ENCODE data around the gene POPDC2. TPM values are rescaled to one million over a fixed set of nuclear protein-coding genes. Genes with fewer than 3 reads are reported as not detected.

POPDC2 gene
- total and polyA plus RNA-seq, 10 of the 15 experiments (the other 5 are each of a cell fraction or from before 2014, with no cell fraction given) = 1.8 to 12.7 (median 3.5) TPM

DNA sequence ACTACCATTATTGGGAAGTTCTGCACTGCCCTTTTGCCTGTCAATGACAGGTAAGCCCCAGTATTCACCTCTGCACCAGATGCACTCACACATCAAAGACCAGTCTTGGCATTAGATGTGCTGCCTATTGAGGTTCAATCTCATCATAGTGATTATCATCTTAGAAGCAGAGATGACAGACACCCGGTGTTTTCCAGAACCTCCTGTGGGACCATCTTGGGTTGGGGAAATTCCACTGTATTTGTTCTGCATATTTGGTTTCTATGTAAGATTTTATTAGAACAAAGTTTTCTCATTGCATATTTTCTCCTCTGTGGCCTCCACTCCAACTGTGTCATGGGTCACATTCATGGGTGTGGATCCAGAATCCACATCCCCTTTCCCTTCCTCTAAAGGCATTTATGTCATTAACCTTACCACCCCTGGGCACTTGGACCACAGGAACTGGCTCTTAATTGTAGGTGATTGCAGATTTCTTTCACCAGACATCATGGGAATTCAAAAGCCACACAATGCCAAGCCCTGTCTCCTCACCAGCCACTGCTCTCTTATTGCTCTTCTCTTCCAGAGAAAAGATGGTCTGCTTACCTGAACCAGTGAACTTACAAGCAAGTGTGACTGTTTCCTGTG lies 31.5 kb downstream of the POPDC2 start:
- ChIA-PET POLR2A (interaction anchor here (1.0 to 6.1 kb wide), 6 partner anchors 8 to 78 kb away, joined by 3 to 103 read pairs (median 7); partner anchors contain the start of genes COX17 and PLA1A), CTCF (interaction anchor here (0.7 to 3.5 kb wide), 11 partner anchors 8 to 74 kb away, joined by 3 to 42 read pairs (median 13); partner anchors contain the start of gene CD80), SMC1A (ENCODE audit: uncharacterized antibody, unreplicated experiment) (interaction anchor here (0.7 to 9.4 kb wide), 15 partner anchors 8 to 131 kb away, joined by 3 to 128 read pairs (median 5); partner anchors contain the start of genes COX17 and TIMMDC1), RAD21 (ENCODE audit: unreplicated experiment) (interaction anchor here (0.6 to 7.8 kb wide), 11 partner anchors 9 to 165 kb away, joined by 3 to 103 read pairs (median 5); partner anchors contain the start of genes CD80 and COX17)
- peak; percentile 71 for ATAC-seq
- peak overlapping the region; percentile 24; the same call in 1 of the 2 replicates for H3K4me3 ChIP-seq
- H2AFZ ChIP-seq (ENCODE audit: control insufficient read depth, low read depth, low read length) = peak overlapping the region; percentile 71; the same call in 1 of the 2 replicates
- DNase-seq (ENCODE audit: low read depth, low spot score) = peak; percentile 64
- H3K79me2 ChIP-seq (ENCODE audit: control insufficient read depth, insufficient read depth, low read length) = no peaks in the 10 kb centered on the region
- peak overlapping the region; percentile 41 for H3K9ac ChIP-seq (ENCODE audit: control insufficient read depth, insufficient read depth, low read length)
- peaks cover 49% of the 10 kb centered on the region for H3K4me1 ChIP-seq (ENCODE audit: control insufficient read depth, insufficient read depth, low read length)
- H4K20me1 ChIP-seq (ENCODE audit: control insufficient read depth, insufficient read depth) = no peaks in the 10 kb centered on the region
- in situ Hi-C loops (cut with MboI) = no loop called here
- no peak for FAIRE-seq
- no peaks in the 10 kb centered on the region; a peak in 1 of 4 replicates for H3K36me3 ChIP-seq (ENCODE audit: control insufficient read depth in 2 of 2, insufficient read depth in 2 of 2, low read length in 1 of 2)
- H3K27me3 ChIP-seq (replicated peaks in 1 of 2; ENCODE audit: control insufficient read depth in 2 of 2, insufficient read depth in 2 of 2, low read length in 1 of 2) = no peaks in the 10 kb centered on the region
- H3K4me2 ChIP-seq (ENCODE audit: control insufficient read depth, insufficient read depth) = peak overlapping the region; percentile 60
- H3K9me3 ChIP-seq (replicated peaks; ENCODE audit: control insufficient read depth, insufficient read depth, low read length) = peaks cover 2% of the 10 kb centered on the region; the same call in 1 of the 3 replicates
- intact Hi-C loops (cut with micrococcal nuclease; ENCODE audit: unreplicated experiment) = loop anchor here (1.0 to 2.0 kb wide), 3 partner anchors 31 to 67 kb away; partner anchors contain the start of gene COX17
- peak overlapping the region; percentile 84 for H3K27ac ChIP-seq (ENCODE audit: control insufficient read depth, insufficient read depth)
- BruUV-seq (replicated peaks) = TSS peak; percentile 86
- WGBS (ENCODE audit: insufficient coverage, insufficient replicate concordance, low lambda C conversion rate, missing lambda C conversion rate) = 0% methylated on average over 1 of the region's 1 CpG
- no peak for TF ChIP-seq NRF1 (conservative IDR thresholded peaks at IDR 0.05; ENCODE audit: low read depth, low read length)
- TF ChIP-seq CBX5 (IDR thresholded peaks at IDR 0.05; ENCODE audit: low read depth) = no peak
- no peak for TF ChIP-seq STAT3 (IDR thresholded peaks at IDR 0.05; ENCODE audit: low read depth, low read length)
- TF ChIP-seq ATF7 (IDR thresholded peaks at IDR 0.05; ENCODE audit: low read depth) = no peak; the same call in 1 of the 2 replicates
- no peak for TF ChIP-seq RCOR1 (conservative IDR thresholded peaks at IDR 0.05; ENCODE audit: low read depth, low read length)
- TF ChIP-seq SUPT20H (IDR thresholded peaks at IDR 0.05; ENCODE audit: borderline replicate concordance, control insufficient read depth, low read depth, low read length) = no peak
- peak; percentile 80 for TF ChIP-seq NR2F1 (conservative IDR thresholded peaks at IDR 0.05)
- TF ChIP-seq SREBF2 (IDR thresholded peaks at IDR 0.05; ENCODE audit: low read length) = no peak
- TF ChIP-seq, protein P1, sequence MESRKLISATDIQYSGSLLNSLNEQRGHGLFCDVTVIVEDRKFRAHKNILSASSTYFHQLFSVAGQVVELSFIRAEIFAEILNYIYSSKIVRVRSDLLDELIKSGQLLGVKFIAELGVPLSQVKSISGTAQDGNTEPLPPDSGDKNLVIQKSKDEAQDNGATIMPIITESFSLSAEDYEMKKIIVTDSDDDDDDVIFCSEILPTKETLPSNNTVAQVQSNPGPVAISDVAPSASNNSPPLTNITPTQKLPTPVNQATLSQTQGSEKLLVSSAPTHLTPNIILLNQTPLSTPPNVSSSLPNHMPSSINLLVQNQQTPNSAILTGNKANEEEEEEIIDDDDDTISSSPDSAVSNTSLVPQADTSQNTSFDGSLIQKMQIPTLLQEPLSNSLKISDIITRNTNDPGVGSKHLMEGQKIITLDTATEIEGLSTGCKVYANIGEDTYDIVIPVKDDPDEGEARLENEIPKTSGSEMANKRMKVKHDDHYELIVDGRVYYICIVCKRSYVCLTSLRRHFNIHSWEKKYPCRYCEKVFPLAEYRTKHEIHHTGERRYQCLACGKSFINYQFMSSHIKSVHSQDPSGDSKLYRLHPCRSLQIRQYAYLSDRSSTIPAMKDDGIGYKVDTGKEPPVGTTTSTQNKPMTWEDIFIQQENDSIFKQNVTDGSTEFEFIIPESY (IDR thresholded peaks at IDR 0.05) = no peak
- TF ChIP-seq MYC (IDR thresholded peaks at IDR 0.05; ENCODE audit: insufficient read depth, insufficient read length, insufficient replicate concordance, low read length, severe bottlenecking) = no peak
- TF ChIP-seq JUND (IDR thresholded peaks at IDR 0.05; ENCODE audit: low read depth, low read length) = no peak
- peak in 1 of 2 experiments; percentile 2; a peak in 1 of 4 replicates for TF ChIP-seq BHLHE40 (IDR thresholded peaks at IDR 0.05; ENCODE audit: borderline replicate concordance in 1 of 2, low read depth in 2 of 2, low read length in 1 of 2)
- no peak for TF ChIP-seq MYB (IDR thresholded peaks at IDR 0.05; ENCODE audit: borderline replicate concordance, low read depth, low read length)
- TF ChIP-seq, protein P2, sequence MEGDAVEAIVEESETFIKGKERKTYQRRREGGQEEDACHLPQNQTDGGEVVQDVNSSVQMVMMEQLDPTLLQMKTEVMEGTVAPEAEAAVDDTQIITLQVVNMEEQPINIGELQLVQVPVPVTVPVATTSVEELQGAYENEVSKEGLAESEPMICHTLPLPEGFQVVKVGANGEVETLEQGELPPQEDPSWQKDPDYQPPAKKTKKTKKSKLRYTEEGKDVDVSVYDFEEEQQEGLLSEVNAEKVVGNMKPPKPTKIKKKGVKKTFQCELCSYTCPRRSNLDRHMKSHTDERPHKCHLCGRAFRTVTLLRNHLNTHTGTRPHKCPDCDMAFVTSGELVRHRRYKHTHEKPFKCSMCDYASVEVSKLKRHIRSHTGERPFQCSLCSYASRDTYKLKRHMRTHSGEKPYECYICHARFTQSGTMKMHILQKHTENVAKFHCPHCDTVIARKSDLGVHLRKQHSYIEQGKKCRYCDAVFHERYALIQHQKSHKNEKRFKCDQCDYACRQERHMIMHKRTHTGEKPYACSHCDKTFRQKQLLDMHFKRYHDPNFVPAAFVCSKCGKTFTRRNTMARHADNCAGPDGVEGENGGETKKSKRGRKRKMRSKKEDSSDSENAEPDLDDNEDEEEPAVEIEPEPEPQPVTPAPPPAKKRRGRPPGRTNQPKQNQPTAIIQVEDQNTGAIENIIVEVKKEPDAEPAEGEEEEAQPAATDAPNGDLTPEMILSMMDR (IDR thresholded peaks at IDR 0.05 in 2 of 3, conservative IDR thresholded peaks at IDR 0.05 in 1 of 3; ENCODE audit: control insufficient read depth in 2 of 3, extremely low read depth in 1 of 3, insufficient read depth in 1 of 3, low read depth in 3 of 3, low read length in 3 of 3) = no peak
- TF ChIP-seq ZNF207 (IDR thresholded peaks at IDR 0.05; ENCODE audit: borderline replicate concordance) = no peak
- TF ChIP-seq CBFB (IDR thresholded peaks at IDR 0.05; ENCODE audit: low read depth) = no peak
- peak in 1 of 2 experiments; percentile 18; a peak in 1 of 4 replicates for TF ChIP-seq EP300 (IDR thresholded peaks at IDR 0.05; ENCODE audit: borderline replicate concordance in 1 of 2, control insufficient read depth in 1 of 2, low read depth in 2 of 2, low read length in 2 of 2)
- TF ChIP-seq ZBED1 (IDR thresholded peaks at IDR 0.05; ENCODE audit: borderline replicate concordance) = 0 out of 2 replicates have a peak, but pooled peaks have one; percentile 17
- TF ChIP-seq FOS (IDR thresholded peaks at IDR 0.05; ENCODE audit: borderline replicate concordance, extremely low read depth, insufficient read length) = no peak
- TF ChIP-seq SMAD5 (IDR thresholded peaks at IDR 0.05; ENCODE audit: low read depth) = 0 out of 2 replicates have a peak, but pooled peaks have one; percentile 29
